Endodermal cell (in vitro differentiated cells): ENCODE measurements around the gene OR56A1. TPM values are rescaled to one million over a fixed set of nuclear protein-coding genes. Genes with fewer than 3 reads are reported as not detected.

ENCODE experiments used
- DNase-seq: peaks from one replicate; pipeline ENCODE4 v3.0.0-alpha.2; 2017
- H3K27ac ChIP-seq: 2 replicates; pipeline ENCODE4 v1.5.1; 2013; ENCODE audit warnings: mild to moderate bottlenecking, low read depth, low read length, moderate library complexity
- H3K27me3 ChIP-seq: 2 replicates; pipeline ENCODE4 v1.6.1; 2013; ENCODE audit warnings: mild to moderate bottlenecking, low read length, moderate library complexity; ENCODE audit not compliant: insufficient read depth, control insufficient read depth, poor library complexity, severe bottlenecking
- H3K36me3 ChIP-seq: 2 replicates; pipeline ENCODE4 v1.7.0; 2013; ENCODE audit warnings: mild to moderate bottlenecking, low read length, moderate library complexity; ENCODE audit not compliant: control insufficient read depth, insufficient read depth
- H3K4me1 ChIP-seq: one replicate; pipeline ENCODE4 v1.7.0; 2013; ENCODE audit warnings: low read length; ENCODE audit not compliant: control insufficient read depth, insufficient read depth
- H3K4me3 ChIP-seq: 2 replicates; pipeline ENCODE4 v1.5.1; 2013; ENCODE audit warnings: mild to moderate bottlenecking, low read length, moderate library complexity
- H3K9ac ChIP-seq: 2 replicates; pipeline ENCODE4 v1.6.1; 2013; ENCODE audit warnings: mild to moderate bottlenecking, low read length, moderate library complexity; ENCODE audit not compliant: poor library complexity, severe bottlenecking; ENCODE audit errors: extremely low read depth
- H3K9me3 ChIP-seq: 2 replicates; pipeline ENCODE4 v1.6.1; 2013; ENCODE audit warnings: mild to moderate bottlenecking, low read length, moderate library complexity; ENCODE audit not compliant: control insufficient read depth
- H3K27ac Mint-ChIP-seq: 2 replicates; pipeline ENCODE4 v1.8.0; 2020; ENCODE audit warnings: mixed read lengths
- H3K27me3 Mint-ChIP-seq: 2 replicates; pipeline ENCODE4 v1.8.0; 2021; ENCODE audit warnings: mild to moderate bottlenecking, mixed read lengths; ENCODE audit not compliant: insufficient read depth
- H3K36me3 Mint-ChIP-seq: 2 replicates; pipeline ENCODE4 v1.8.0; 2020; ENCODE audit warnings: low read depth, mixed read lengths
- H3K4me1 Mint-ChIP-seq: 2 replicates; pipeline ENCODE4 v1.8.0; 2020; ENCODE audit warnings: mixed read lengths
- H3K4me3 Mint-ChIP-seq: 2 replicates; pipeline ENCODE4 v1.8.0; 2020; ENCODE audit warnings: mild to moderate bottlenecking, moderate library complexity, mixed read lengths
- H3K9me3 Mint-ChIP-seq: 2 replicates; pipeline ENCODE4 v1.8.0; 2020; ENCODE audit warnings: mild to moderate bottlenecking, mixed read lengths
- CTCF ChIP-seq: fragments of 200-600 bp; sonication (generic); conservative IDR thresholded peaks from 2 replicates; pipeline ENCODE4 v1.5.0; 2021; ENCODE audit warnings: antibody characterized with exemption, mild to moderate bottlenecking
- WGBS, 2 experiments: methylation state at CpG; one replicate each; pipeline versions ENCODE4 v1.1.5 to v1.1.7; 2013; ENCODE audit warnings: missing lambda C conversion rate in 2 of 2, mixed read lengths in 1 of 2; ENCODE audit not compliant: insufficient coverage in 1 of 2, insufficient read length in 1 of 2; 5-methylcytosine and 5-hydroxymethylcytosine counted together
- total RNA-seq, 2 donors: library from RNA; stranded (reverse); fragmentation: NEBNext Ultra II Directional in 1 of 2; extraction: Animal tissue kit (Norgen Biotek cat#: 25700) in 1 of 2; gene quantifications; 2 replicates in 1 of 2; 3 replicates in 1 of 2; pipeline ENCODE4 v1.2.1, GENCODE V29; 2021

Gene OR56A1
- total RNA-seq, 2 donors from 2014 or later = 0.15 to 0.31 TPM

- no peak overlapping the region for H3K27ac ChIP-seq
- H3K4me1 ChIP-seq = no peaks in the 10 kb centered on the region
- 96 to 100% methylated on average over 2 to 3 of the region's 4 CpGs for WGBS, 2 experiments
- no peak for DNase-seq
- no peak overlapping the region for H3K4me3 ChIP-seq
- no peaks in the 10 kb centered on the region for H3K36me3 ChIP-seq
- Mint-ChIP-seq H3K9me3 (no peaks in the 10 kb centered on the region), H3K27ac (no peak overlapping the region), H3K27me3 (no peaks in the 10 kb centered on the region), H3K36me3 (no peaks in the 10 kb centered on the region), H3K4me3 (no peak overlapping the region), H3K4me1 (peaks cover 12% of the 10 kb centered on the region)
- no peaks in the 10 kb centered on the region for H3K27me3 ChIP-seq
- no peaks in the 10 kb centered on the region for H3K9me3 ChIP-seq
- no peak for TF ChIP-seq CTCF
- no peak overlapping the region for H3K9ac ChIP-seq
Measured at GRCh38 chr11:6040874-6041273, 10.3 kb upstream of the OR56A1 start.

DNA sequence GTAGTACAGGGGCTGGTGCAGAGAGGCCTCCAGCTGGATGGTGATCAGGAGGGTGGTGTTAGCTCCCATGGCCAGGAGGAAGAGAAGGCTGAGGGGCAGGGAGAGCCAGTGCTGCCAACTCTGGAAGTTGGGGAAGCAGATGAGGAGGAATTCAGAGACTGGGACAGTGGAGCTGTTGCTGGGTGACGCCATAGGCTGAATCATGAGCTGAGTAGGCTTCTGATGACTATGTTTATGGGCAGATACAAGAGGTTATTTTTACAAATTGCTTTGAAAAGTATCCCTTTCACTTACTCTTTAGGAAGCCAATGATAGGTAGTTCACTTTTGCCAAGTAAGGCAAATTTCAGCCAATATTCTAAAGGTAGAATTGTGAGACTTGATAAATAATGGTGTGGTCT lies 3.1 kb downstream of the OR56A1 start:
- H3K9ac ChIP-seq = no peak overlapping the region
- no peaks in the 10 kb centered on the region for H3K27me3 Mint-ChIP-seq
- 94% methylated on average over 1 of the region's 1 CpG; no CpG with 5 or more reads in 1 of the 2 experiments for WGBS, 2 experiments
- H3K27me3 ChIP-seq = no peaks in the 10 kb centered on the region
- no peaks in the 10 kb centered on the region for H3K9me3 Mint-ChIP-seq
- no peak overlapping the region for H3K4me3 ChIP-seq
- H3K36me3 Mint-ChIP-seq = no peaks in the 10 kb centered on the region
- no peak for DNase-seq
- no peak for TF ChIP-seq CTCF
- no peak overlapping the region for H3K27ac Mint-ChIP-seq
- no peak overlapping the region for H3K27ac ChIP-seq
- no peak overlapping the region for H3K4me3 Mint-ChIP-seq
- H3K4me1 Mint-ChIP-seq = peaks cover 13% of the 10 kb centered on the region
- H3K4me1 ChIP-seq = peaks cover 2% of the 10 kb centered on the region
- no peaks in the 10 kb centered on the region for H3K9me3 ChIP-seq
- no peaks in the 10 kb centered on the region for H3K36me3 ChIP-seq

DNA sequence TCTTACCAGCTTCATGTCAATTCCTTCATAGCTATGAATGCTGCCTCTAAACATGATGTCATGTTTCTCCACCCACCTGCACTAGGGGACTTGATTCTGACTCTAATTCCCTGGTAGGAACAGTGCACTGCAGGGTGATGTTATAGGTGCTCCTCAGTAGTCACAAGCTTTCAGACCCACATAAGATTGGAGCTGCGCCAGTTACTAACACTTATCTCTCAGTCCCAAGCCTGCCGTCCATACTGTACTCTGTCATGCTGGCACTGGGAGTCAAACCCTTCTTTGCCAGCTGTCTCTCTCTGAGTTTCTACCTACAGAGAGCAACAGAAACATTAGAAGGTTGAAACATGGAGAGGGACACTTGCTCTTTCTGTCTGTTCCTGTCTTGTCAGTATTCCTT lies 5.5 kb downstream of the OR56A1 start:
- H3K4me1 ChIP-seq = peaks cover 2% of the 10 kb centered on the region
- no peaks in the 10 kb centered on the region for H3K27me3 ChIP-seq
- Mint-ChIP-seq H3K9me3 (no peaks in the 10 kb centered on the region), H3K27me3 (no peaks in the 10 kb centered on the region), H3K4me1 (peaks cover 13% of the 10 kb centered on the region), H3K4me3 (no peak overlapping the region), H3K27ac (no peak overlapping the region), H3K36me3 (no peaks in the 10 kb centered on the region)
- H3K9ac ChIP-seq = no peak overlapping the region
- no peaks in the 10 kb centered on the region for H3K9me3 ChIP-seq
- TF ChIP-seq CTCF = no peak
- no peak overlapping the region for H3K4me3 ChIP-seq
- H3K27ac ChIP-seq = no peak overlapping the region
- no peak for DNase-seq
- no peaks in the 10 kb centered on the region for H3K36me3 ChIP-seq
- 85 to 100% methylated on average over 2 of the region's 2 CpGs for WGBS, 2 experiments
